ENCODE data around the gene CCR7.

DNA sequence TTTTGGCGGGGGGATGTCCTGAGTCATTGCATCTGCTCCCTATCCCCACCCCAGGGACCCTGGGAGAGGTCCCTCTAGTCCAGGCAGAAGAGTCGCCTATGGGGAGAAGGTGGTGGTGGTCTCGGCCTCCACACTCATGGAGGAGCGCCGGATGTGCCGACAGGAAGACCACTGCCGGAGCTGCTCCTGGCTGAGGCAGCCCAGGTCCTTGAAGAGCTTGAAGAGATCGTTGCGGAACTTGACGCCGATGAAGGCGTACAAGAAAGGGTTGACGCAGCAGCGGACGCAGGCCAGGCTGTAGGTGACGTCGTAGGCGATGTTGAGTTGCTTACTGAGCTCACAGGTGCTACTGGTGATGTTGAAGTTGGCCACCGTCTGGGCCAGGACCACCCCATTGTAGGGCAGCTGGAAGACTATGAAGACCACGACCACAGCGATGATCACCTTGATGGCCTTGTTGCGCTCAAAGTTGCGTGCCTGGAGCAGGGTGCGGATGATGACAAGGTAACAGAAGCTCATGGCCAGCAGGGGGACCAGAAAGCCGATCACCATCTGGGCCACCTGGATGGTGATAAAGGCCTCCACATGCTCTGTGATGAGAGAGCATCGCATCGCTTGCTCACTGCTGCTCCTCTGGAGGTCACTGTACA lies 10.5 kb downstream of the CCR7 start:
- TF ChIP-seq, protein P1, sequence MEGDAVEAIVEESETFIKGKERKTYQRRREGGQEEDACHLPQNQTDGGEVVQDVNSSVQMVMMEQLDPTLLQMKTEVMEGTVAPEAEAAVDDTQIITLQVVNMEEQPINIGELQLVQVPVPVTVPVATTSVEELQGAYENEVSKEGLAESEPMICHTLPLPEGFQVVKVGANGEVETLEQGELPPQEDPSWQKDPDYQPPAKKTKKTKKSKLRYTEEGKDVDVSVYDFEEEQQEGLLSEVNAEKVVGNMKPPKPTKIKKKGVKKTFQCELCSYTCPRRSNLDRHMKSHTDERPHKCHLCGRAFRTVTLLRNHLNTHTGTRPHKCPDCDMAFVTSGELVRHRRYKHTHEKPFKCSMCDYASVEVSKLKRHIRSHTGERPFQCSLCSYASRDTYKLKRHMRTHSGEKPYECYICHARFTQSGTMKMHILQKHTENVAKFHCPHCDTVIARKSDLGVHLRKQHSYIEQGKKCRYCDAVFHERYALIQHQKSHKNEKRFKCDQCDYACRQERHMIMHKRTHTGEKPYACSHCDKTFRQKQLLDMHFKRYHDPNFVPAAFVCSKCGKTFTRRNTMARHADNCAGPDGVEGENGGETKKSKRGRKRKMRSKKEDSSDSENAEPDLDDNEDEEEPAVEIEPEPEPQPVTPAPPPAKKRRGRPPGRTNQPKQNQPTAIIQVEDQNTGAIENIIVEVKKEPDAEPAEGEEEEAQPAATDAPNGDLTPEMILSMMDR (IDR thresholded peaks at IDR 0.05): no peak
- no peak for TF ChIP-seq EZH2 (IDR thresholded peaks at IDR 0.05; ENCODE audit: borderline replicate concordance, insufficient read depth, low read depth, low read length, poor library complexity, severe bottlenecking)
